WTC11 (cell line): Measurements from ENCODE around the gene LAMTOR4. TPM values are rescaled to one million over a fixed set of nuclear protein-coding genes. Genes with fewer than 3 reads are reported as not detected.

Experiments used
- CREM ChIP-seq: sonication (generic); formaldehyde crosslinking; IDR thresholded peaks from 2 replicates; pipeline ENCODE4 v1.8.1; 2022; ENCODE audit warnings: mild to moderate bottlenecking, missing genetic modification reagents, moderate library complexity
- EMX1 ChIP-seq: fragments of 250-450 bp; sonication (Bioruptor Pico); IDR thresholded peaks from 2 replicates; pipeline ENCODE4 v1.8.0; 2021; ENCODE audit warnings: mild to moderate bottlenecking
- ETV6 ChIP-seq: sonication (generic); formaldehyde crosslinking; IDR thresholded peaks from 2 replicates; pipeline ENCODE4 v1.8.1; 2022; ENCODE audit warnings: mild to moderate bottlenecking, missing genetic modification reagents
- FOXP1 ChIP-seq: sonication (generic); formaldehyde crosslinking; IDR thresholded peaks from 2 replicates; pipeline ENCODE4 v1.8.0; 2022; ENCODE audit warnings: missing genetic modification reagents, mild to moderate bottlenecking, moderate library complexity, borderline replicate concordance
- GRHL2 ChIP-seq: fragments of 250-450 bp; sonication (Bioruptor Pico); IDR thresholded peaks from 2 replicates; pipeline ENCODE4 v1.8.0; 2022; ENCODE audit warnings: mild to moderate bottlenecking, moderate library complexity; ENCODE audit not compliant: insufficient replicate concordance, severe bottlenecking
- HMGA2 ChIP-seq: fragments of 250-450 bp; sonication (Bioruptor Pico); IDR thresholded peaks from 2 replicates; pipeline ENCODE4 v1.4.0; 2021; ENCODE audit warnings: mild to moderate bottlenecking, moderate library complexity
- NFATC4 ChIP-seq: fragments of 250-450 bp; sonication (Bioruptor Pico); IDR thresholded peaks from 2 replicates; pipeline ENCODE4 v1.9.0; 2021; ENCODE audit warnings: mild to moderate bottlenecking
- NR3C1 ChIP-seq: sonication (generic); formaldehyde crosslinking; conservative IDR thresholded peaks from 2 replicates; pipeline ENCODE4 v1.8.1; 2023; ENCODE audit warnings: low read depth, mild to moderate bottlenecking, missing genetic modification reagents
- PRRX2 ChIP-seq: fragments of 250-450 bp; sonication (Bioruptor Pico); IDR thresholded peaks from 2 replicates; pipeline ENCODE4 v1.8.0; 2021; ENCODE audit warnings: mild to moderate bottlenecking
- SOX15 ChIP-seq: fragments of 250-450 bp; sonication (Bioruptor Pico); IDR thresholded peaks from 2 replicates; pipeline ENCODE4 v1.9.0; 2021; ENCODE audit warnings: mild to moderate bottlenecking
- TEAD1 ChIP-seq: sonication (generic); formaldehyde crosslinking; IDR thresholded peaks from 2 replicates; pipeline ENCODE4 v1.8.0; 2022; ENCODE audit warnings: mild to moderate bottlenecking, missing genetic modification reagents
- TP53 ChIP-seq: sonication (generic); formaldehyde crosslinking; IDR thresholded peaks from 2 replicates; pipeline ENCODE4 v1.8.1; 2023; ENCODE audit warnings: mild to moderate bottlenecking, missing genetic modification reagents
- ZNF396 ChIP-seq: fragments of 250-450 bp; sonication (Bioruptor Pico); IDR thresholded peaks from 2 replicates; pipeline ENCODE4 v1.8.0; 2021; ENCODE audit warnings: mild to moderate bottlenecking, moderate library complexity, borderline replicate concordance
- total RNA-seq: library from RNA; stranded (reverse); gene quantifications from 3 replicates; pipeline ENCODE4 v1.2.3, GENCODE V29; 2021
- TF ChIP-seq, protein P1 (sequence below): sonication (generic); formaldehyde crosslinking; IDR thresholded peaks from 2 replicates; pipeline ENCODE4 v1.8.1; 2023; ENCODE audit warnings: mild to moderate bottlenecking, missing genetic modification reagents, moderate library complexity
- TF ChIP-seq, protein P2 (sequence below): fragments of 200-600 bp; IDR thresholded peaks from 2 replicates; pipeline ENCODE4 v1.8.0; 2022; ENCODE audit warnings: antibody characterized with exemption
- TF ChIP-seq, protein P3 (sequence below): fragments of 250-450 bp; sonication (Bioruptor Pico); IDR thresholded peaks from 2 replicates; pipeline ENCODE4 v1.9.0; 2021; ENCODE audit warnings: mild to moderate bottlenecking
- TF ChIP-seq, protein P4 (sequence below): fragments of 250-450 bp; sonication (Bioruptor Pico); IDR thresholded peaks from 2 replicates; pipeline ENCODE4 v1.9.0; 2021; ENCODE audit warnings: mild to moderate bottlenecking, borderline replicate concordance
- TF ChIP-seq, protein P5 (sequence below): sonication (generic); formaldehyde crosslinking; IDR thresholded peaks from 2 replicates; pipeline ENCODE4 v1.8.1; 2023; ENCODE audit warnings: mild to moderate bottlenecking, missing genetic modification reagents
- TF ChIP-seq, protein P6 (sequence below): sonication (generic); formaldehyde crosslinking; IDR thresholded peaks from 2 replicates; pipeline ENCODE4 v1.8.0; 2022; ENCODE audit warnings: mild to moderate bottlenecking, missing genetic modification reagents
- TF ChIP-seq, protein P7 (sequence below): sonication (generic); formaldehyde crosslinking; IDR thresholded peaks from 2 replicates; pipeline ENCODE4 v1.8.0; 2022; ENCODE audit warnings: mild to moderate bottlenecking, missing genetic modification reagents
- TF ChIP-seq, protein P8 (sequence below): fragments of 250-450 bp; sonication (Bioruptor Pico); conservative IDR thresholded peaks from 2 replicates; pipeline ENCODE4 v1.9.0; 2021; ENCODE audit warnings: mild to moderate bottlenecking

LAMTOR4 gene
- total RNA-seq, 1 experiment from 2014 or later: 199 TPM

DNA sequence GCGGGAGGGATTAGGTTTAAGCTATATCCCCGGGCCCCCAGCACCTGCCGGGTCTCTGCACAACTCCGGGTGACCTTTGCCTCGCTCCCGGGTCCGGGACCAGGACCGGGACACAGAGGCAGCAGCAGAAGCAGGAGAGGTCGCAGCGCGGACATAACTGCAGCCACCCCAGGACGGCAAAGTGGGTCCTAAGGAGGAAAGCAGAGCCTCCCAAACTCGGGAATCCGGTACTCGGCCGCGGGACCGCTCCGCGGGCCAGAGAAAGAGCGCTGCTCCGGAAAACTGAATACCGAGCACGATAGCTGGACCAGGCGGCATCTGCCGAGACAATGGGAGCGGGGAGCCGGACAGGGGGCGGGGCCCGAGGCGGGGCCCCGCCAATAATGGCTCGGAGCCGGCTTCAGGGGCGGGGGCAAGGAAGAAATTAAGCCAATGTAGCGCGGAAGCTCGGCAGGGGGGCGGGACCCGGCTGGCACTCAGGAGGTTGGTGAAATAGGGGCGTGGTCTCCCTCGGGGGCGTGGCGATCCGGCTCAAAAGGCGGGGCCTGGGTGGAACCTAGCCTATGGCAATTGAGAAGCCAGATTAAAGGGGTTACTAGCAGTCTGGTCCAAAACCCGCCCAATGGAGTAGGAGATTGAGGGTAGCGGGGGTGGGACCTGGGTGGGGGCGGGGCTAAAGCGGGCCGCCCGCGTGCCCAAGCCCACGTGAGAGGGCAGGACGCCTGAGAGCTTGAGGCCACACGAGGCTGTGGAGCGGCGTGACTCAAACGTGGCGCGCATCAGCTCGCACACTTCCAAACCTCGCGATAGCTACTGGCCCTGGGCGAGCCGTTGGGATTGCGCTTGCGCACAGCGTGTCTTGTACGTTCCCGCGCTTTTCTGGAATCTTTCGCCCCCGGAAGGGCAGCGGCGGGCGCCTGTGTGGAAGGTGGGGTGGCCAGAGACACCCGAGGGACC is 28.6 kb downstream of the LAMTOR4 start, which contains the start of the genes GPC2 and STAG3 (continued):
- TF ChIP-seq HMGA2 (CRISPR knock-in tag): no peak
- peak; percentile 99 for TF ChIP-seq FOXP1 (CRISPR knock-in tag)
- TF ChIP-seq, protein P1, sequence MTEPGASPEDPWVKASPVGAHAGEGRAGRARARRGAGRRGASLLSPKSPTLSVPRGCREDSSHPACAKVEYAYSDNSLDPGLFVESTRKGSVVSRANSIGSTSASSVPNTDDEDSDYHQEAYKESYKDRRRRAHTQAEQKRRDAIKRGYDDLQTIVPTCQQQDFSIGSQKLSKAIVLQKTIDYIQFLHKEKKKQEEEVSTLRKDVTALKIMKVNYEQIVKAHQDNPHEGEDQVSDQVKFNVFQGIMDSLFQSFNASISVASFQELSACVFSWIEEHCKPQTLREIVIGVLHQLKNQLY: peak; percentile 88
- TF ChIP-seq, protein P2, sequence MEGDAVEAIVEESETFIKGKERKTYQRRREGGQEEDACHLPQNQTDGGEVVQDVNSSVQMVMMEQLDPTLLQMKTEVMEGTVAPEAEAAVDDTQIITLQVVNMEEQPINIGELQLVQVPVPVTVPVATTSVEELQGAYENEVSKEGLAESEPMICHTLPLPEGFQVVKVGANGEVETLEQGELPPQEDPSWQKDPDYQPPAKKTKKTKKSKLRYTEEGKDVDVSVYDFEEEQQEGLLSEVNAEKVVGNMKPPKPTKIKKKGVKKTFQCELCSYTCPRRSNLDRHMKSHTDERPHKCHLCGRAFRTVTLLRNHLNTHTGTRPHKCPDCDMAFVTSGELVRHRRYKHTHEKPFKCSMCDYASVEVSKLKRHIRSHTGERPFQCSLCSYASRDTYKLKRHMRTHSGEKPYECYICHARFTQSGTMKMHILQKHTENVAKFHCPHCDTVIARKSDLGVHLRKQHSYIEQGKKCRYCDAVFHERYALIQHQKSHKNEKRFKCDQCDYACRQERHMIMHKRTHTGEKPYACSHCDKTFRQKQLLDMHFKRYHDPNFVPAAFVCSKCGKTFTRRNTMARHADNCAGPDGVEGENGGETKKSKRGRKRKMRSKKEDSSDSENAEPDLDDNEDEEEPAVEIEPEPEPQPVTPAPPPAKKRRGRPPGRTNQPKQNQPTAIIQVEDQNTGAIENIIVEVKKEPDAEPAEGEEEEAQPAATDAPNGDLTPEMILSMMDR: no peak
- TF ChIP-seq, protein P3, sequence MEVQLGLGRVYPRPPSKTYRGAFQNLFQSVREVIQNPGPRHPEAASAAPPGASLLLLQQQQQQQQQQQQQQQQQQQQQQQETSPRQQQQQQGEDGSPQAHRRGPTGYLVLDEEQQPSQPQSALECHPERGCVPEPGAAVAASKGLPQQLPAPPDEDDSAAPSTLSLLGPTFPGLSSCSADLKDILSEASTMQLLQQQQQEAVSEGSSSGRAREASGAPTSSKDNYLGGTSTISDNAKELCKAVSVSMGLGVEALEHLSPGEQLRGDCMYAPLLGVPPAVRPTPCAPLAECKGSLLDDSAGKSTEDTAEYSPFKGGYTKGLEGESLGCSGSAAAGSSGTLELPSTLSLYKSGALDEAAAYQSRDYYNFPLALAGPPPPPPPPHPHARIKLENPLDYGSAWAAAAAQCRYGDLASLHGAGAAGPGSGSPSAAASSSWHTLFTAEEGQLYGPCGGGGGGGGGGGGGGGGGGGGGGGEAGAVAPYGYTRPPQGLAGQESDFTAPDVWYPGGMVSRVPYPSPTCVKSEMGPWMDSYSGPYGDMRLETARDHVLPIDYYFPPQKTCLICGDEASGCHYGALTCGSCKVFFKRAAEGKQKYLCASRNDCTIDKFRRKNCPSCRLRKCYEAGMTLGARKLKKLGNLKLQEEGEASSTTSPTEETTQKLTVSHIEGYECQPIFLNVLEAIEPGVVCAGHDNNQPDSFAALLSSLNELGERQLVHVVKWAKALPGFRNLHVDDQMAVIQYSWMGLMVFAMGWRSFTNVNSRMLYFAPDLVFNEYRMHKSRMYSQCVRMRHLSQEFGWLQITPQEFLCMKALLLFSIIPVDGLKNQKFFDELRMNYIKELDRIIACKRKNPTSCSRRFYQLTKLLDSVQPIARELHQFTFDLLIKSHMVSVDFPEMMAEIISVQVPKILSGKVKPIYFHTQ: no peak
- TF ChIP-seq NFATC4 (CRISPR knock-in tag): no peak
- TF ChIP-seq TEAD1 (CRISPR knock-in tag): peak; percentile 96
- no peak for TF ChIP-seq NR3C1 (CRISPR knock-in tag)
- TF ChIP-seq GRHL2 (CRISPR knock-in tag): no peak
- TF ChIP-seq, protein P4, sequence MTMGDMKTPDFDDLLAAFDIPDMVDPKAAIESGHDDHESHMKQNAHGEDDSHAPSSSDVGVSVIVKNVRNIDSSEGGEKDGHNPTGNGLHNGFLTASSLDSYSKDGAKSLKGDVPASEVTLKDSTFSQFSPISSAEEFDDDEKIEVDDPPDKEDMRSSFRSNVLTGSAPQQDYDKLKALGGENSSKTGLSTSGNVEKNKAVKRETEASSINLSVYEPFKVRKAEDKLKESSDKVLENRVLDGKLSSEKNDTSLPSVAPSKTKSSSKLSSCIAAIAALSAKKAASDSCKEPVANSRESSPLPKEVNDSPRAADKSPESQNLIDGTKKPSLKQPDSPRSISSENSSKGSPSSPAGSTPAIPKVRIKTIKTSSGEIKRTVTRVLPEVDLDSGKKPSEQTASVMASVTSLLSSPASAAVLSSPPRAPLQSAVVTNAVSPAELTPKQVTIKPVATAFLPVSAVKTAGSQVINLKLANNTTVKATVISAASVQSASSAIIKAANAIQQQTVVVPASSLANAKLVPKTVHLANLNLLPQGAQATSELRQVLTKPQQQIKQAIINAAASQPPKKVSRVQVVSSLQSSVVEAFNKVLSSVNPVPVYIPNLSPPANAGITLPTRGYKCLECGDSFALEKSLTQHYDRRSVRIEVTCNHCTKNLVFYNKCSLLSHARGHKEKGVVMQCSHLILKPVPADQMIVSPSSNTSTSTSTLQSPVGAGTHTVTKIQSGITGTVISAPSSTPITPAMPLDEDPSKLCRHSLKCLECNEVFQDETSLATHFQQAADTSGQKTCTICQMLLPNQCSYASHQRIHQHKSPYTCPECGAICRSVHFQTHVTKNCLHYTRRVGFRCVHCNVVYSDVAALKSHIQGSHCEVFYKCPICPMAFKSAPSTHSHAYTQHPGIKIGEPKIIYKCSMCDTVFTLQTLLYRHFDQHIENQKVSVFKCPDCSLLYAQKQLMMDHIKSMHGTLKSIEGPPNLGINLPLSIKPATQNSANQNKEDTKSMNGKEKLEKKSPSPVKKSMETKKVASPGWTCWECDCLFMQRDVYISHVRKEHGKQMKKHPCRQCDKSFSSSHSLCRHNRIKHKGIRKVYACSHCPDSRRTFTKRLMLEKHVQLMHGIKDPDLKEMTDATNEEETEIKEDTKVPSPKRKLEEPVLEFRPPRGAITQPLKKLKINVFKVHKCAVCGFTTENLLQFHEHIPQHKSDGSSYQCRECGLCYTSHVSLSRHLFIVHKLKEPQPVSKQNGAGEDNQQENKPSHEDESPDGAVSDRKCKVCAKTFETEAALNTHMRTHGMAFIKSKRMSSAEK: peak; percentile 41; the same call in 1 of the 2 replicates
- TF ChIP-seq, protein P5, sequence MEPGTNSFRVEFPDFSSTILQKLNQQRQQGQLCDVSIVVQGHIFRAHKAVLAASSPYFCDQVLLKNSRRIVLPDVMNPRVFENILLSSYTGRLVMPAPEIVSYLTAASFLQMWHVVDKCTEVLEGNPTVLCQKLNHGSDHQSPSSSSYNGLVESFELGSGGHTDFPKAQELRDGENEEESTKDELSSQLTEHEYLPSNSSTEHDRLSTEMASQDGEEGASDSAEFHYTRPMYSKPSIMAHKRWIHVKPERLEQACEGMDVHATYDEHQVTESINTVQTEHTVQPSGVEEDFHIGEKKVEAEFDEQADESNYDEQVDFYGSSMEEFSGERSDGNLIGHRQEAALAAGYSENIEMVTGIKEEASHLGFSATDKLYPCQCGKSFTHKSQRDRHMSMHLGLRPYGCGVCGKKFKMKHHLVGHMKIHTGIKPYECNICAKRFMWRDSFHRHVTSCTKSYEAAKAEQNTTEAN (CRISPR knock-in tag): peak; percentile 95
- TF ChIP-seq, protein P6, sequence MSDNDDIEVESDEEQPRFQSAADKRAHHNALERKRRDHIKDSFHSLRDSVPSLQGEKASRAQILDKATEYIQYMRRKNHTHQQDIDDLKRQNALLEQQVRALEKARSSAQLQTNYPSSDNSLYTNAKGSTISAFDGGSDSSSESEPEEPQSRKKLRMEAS: peak; percentile 99
- TF ChIP-seq PRRX2: no peak
- TF ChIP-seq EMX1: no peak
- TF ChIP-seq, protein P7, sequence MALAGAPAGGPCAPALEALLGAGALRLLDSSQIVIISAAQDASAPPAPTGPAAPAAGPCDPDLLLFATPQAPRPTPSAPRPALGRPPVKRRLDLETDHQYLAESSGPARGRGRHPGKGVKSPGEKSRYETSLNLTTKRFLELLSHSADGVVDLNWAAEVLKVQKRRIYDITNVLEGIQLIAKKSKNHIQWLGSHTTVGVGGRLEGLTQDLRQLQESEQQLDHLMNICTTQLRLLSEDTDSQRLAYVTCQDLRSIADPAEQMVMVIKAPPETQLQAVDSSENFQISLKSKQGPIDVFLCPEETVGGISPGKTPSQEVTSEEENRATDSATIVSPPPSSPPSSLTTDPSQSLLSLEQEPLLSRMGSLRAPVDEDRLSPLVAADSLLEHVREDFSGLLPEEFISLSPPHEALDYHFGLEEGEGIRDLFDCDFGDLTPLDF (CRISPR knock-in tag): peak; percentile 97
- peak; percentile 97 for TF ChIP-seq ETV6
- TF ChIP-seq, protein P8, sequence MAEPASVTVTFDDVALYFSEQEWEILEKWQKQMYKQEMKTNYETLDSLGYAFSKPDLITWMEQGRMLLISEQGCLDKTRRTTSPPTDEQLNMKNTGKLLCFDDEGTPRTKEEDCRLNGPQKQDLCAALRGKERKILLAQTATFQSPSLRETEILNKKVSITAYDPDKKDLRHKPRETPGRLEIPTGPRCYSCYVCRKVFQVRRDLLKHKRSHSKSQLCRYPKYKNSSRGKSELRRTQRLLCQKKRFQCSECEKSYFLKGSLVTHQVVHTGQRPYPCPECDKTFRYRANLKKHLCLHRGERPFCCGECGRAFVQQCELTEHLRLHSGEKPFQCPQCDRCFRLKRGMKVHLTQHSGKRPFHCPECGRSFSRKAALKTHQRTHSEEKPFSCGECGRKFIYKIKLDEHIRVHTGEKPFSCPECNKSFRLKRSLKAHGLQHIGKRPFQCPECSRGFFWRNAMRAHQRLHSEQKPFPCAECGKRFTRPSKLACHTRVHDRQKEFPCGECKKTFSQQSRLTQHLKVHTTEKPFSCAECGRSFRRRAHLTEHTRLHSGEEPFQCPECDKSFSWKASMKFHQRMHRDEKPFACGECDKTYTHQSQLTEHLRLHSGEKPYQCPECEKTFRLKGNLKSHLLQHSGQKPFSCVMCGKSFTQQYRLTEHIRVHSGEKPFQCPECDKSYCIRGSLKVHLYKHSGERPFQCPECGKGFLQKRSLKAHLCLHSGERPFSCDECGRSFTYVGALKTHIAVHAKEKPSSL: no peak
- peak; percentile 82; the same call in 1 of the 2 replicates for TF ChIP-seq CREM (CRISPR knock-in tag)
- TF ChIP-seq TP53: peak; percentile 97
- TF ChIP-seq ZNF396 (CRISPR knock-in tag): no peak
- TF ChIP-seq SOX15 (CRISPR knock-in tag): no peak
